Measurements from ENCODE around the gene SLC4A3. TPM values are rescaled to one million over a fixed set of nuclear protein-coding genes. Genes with fewer than 3 reads are reported as not detected.

The SLC4A3 gene
- total and polyA plus RNA-seq, 5 donors = 288 to 445 (median 344) TPM

DNA sequence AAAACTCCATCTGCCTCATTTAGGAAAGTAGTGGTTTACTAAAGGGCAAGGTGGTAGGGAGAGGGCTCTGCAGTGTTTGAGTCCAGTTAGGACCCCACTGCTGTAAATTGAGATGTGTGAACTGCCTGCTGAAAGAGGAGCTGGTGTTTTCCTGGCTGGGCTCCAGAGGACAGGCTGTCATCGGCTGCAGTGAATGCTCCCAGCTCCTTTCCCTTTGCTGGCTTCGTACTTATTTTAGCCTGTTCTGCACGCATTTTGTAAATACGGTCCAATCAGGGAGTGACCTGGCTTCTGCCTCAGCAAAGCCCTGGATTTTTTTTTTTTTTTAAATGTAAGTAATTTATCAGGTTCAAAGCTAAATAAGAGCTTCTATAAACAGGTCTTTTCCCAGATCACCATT, 37.5 kb downstream of the SLC4A3 start:
- H3K9me3 ChIP-seq (ENCODE audit: control insufficient read depth, low read length) = peaks cover 4% of the 10 kb centered on the region
- no peaks in the 10 kb centered on the region for H3K4me1 ChIP-seq (ENCODE audit: control insufficient read depth, insufficient read depth, low read length)
- peak overlapping the region; percentile 8 for H3K27ac ChIP-seq (ENCODE audit: low read length)
- peak; percentile 69 to 90 for ATAC-seq
- no peaks in the 10 kb centered on the region for H3K27me3 ChIP-seq (ENCODE audit: control insufficient read depth, insufficient read depth)
- intact Hi-C loops (cut with DNase I) = no loop called here
- H3K4me3 ChIP-seq (ENCODE audit: low read length) = no peak overlapping the region
- 16% methylated on average over 4 of the region's 4 CpGs for WGBS
- peak; percentile 78 to 92 (median 89) for DNase-seq

DNA sequence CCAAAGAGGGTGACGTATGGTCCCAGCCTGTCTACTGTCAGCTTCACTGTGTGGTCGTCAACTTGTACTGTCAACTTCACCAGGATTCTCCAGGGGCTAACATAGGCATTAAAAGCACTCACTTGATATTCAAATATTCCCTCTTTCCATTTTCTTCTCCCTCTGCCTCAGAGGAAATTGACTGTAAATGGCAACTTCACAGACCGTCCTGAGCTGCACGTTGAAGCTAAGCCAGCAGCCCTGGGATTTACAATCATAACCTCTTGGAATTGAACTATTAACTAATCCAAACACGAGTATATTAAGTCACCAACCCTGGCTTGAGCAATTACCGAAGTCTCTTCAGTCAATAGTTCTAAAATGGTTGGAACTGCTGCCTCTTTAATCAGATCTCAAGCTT, 38.5 kb downstream of the SLC4A3 start:
- Histone ChIP-seq H3K27me3 (ENCODE audit: control insufficient read depth, insufficient read depth) (no peaks in the 10 kb centered on the region), H3K4me1 (ENCODE audit: control insufficient read depth, insufficient read depth, low read length) (no peaks in the 10 kb centered on the region), H3K4me3 (ENCODE audit: low read length) (no peak overlapping the region), H3K9me3 (ENCODE audit: control insufficient read depth, low read length) (peaks cover 4% of the 10 kb centered on the region), H3K27ac (ENCODE audit: low read length) (no peak overlapping the region)
- ATAC-seq (no peak), DNase-seq (no peak)
- 47% methylated on average over 6 of the region's 6 CpGs for whole genome bisulfite sequencing
- intact Hi-C loops (cut with DNase I) = no loop called here

GRCh38 chr2:219668316-219668715, 40.9 kb downstream of the SLC4A3 start:
- Histone ChIP-seq H3K4me3 (ENCODE audit: low read length) (no peak overlapping the region), H3K9me3 (ENCODE audit: control insufficient read depth, low read length) (no peaks in the 10 kb centered on the region), H3K27ac (ENCODE audit: low read length) (no peak overlapping the region), H3K27me3 (ENCODE audit: control insufficient read depth, insufficient read depth) (no peaks in the 10 kb centered on the region), H3K4me1 (ENCODE audit: control insufficient read depth, insufficient read depth, low read length) (no peaks in the 10 kb centered on the region)
- intact Hi-C loops (cut with DNase I) = no loop called here
- 83% methylated on average over 15 of the region's 15 CpGs for WGBS
- no peak for ATAC-seq
- peak in 1 of 3 donors; percentile 27 for DNase-seq

- Histone ChIP-seq H3K4me3 (ENCODE audit: low read length) (no peak overlapping the region), H3K27me3 (ENCODE audit: control insufficient read depth, insufficient read depth) (no peaks in the 10 kb centered on the region), H3K4me1 (ENCODE audit: control insufficient read depth, insufficient read depth, low read length) (no peaks in the 10 kb centered on the region), H3K27ac (ENCODE audit: low read length) (no peak overlapping the region), H3K9me3 (ENCODE audit: control insufficient read depth, low read length) (no peaks in the 10 kb centered on the region)
- ATAC-seq (no peak), DNase-seq (no peak)
- 66% methylated on average over 6 of the region's 6 CpGs for WGBS
- intact Hi-C loops (cut with DNase I) = no loop called here
These were observed 43.0 kb downstream of the SLC4A3 start for GRCh38 chr2:219670386-219670785.

GRCh38 chr2:219671279-219671678, 43.8 kb downstream of the SLC4A3 start:
- no peak overlapping the region for H3K27ac ChIP-seq (ENCODE audit: low read length)
- whole genome bisulfite sequencing = 72% methylated on average over 5 of the region's 5 CpGs
- no peak overlapping the region for H3K4me3 ChIP-seq (ENCODE audit: low read length)
- no peaks in the 10 kb centered on the region for H3K9me3 ChIP-seq (ENCODE audit: control insufficient read depth, low read length)
- intact Hi-C loops (cut with DNase I) = no loop called here
- no peak for DNase-seq
- H3K27me3 ChIP-seq (ENCODE audit: control insufficient read depth, insufficient read depth) = no peaks in the 10 kb centered on the region
- no peak for ATAC-seq
- H3K4me1 ChIP-seq (ENCODE audit: control insufficient read depth, insufficient read depth, low read length) = no peaks in the 10 kb centered on the region

GRCh38 chr2:219672406-219672805, 45.0 kb downstream of the SLC4A3 start:
- DNase-seq (peak in 1 of 3 donors; percentile 33), ATAC-seq (no peak)
- intact Hi-C loops (cut with DNase I) = no loop called here
- Histone ChIP-seq H3K27me3 (ENCODE audit: control insufficient read depth, insufficient read depth) (no peaks in the 10 kb centered on the region), H3K4me1 (ENCODE audit: control insufficient read depth, insufficient read depth, low read length) (no peaks in the 10 kb centered on the region), H3K4me3 (ENCODE audit: low read length) (no peak overlapping the region), H3K9me3 (ENCODE audit: control insufficient read depth, low read length) (no peaks in the 10 kb centered on the region), H3K27ac (ENCODE audit: low read length) (no peak overlapping the region)
- WGBS = 87% methylated on average over 3 of the region's 3 CpGs

DNA sequence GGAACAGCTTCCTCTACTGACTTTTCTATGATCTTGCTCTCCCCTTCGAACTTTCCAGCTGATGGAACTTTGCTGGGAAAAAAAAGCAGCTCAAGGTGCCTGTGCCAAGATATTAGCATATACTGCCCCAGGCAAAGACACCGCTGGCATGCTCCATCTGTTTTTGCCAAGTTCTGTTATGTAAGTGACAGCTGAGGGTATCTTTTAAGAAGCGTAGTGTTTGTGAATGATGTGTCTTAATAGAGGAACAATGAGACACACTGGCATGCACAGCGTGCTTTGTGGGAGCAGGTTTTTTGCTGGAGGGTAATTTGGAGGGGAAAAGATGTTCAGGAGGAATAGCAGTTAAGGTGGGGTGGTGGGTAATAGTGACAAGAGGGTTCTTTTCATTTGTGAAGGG, 47.8 kb downstream of the SLC4A3 start:
- WGBS = 61% methylated on average over 4 of the region's 4 CpGs
- peak; percentile 64 to 69 for ATAC-seq
- H3K27ac ChIP-seq (ENCODE audit: low read length) = peak overlapping the region; percentile 26
- H3K9me3 ChIP-seq (ENCODE audit: control insufficient read depth, low read length) = no peaks in the 10 kb centered on the region
- no peaks in the 10 kb centered on the region for H3K27me3 ChIP-seq (ENCODE audit: control insufficient read depth, insufficient read depth)
- H3K4me3 ChIP-seq (ENCODE audit: low read length) = no peak overlapping the region
- no peaks in the 10 kb centered on the region for H3K4me1 ChIP-seq (ENCODE audit: control insufficient read depth, insufficient read depth, low read length)
- DNase-seq = no peak
- intact Hi-C loops (cut with DNase I) = no loop called here

DNA sequence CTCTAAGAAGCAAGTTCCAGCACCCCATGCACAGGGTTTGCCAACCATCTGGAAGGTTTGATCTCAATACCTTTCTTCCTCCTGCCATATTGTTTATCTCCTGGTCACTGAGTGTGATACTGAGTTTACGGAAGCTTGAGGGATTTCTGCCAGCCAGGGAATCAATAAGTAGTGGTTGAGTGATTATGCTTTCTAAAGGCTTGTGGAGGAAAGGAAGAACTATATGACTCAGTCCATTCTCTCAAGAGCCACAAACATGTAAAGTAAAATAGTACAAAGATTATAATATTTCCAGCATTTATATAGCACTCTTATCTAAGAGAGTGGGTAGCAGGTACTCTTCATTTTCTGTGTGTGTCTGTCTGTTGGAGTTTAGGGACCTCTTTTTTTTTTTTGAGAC, 49.2 kb downstream of the SLC4A3 start:
- no peaks in the 10 kb centered on the region for H3K27me3 ChIP-seq (ENCODE audit: control insufficient read depth, insufficient read depth)
- H3K9me3 ChIP-seq (ENCODE audit: control insufficient read depth, low read length) = no peaks in the 10 kb centered on the region
- no peak for ATAC-seq
- no peak overlapping the region for H3K4me3 ChIP-seq (ENCODE audit: low read length)
- DNase-seq = no peak
- H3K4me1 ChIP-seq (ENCODE audit: control insufficient read depth, insufficient read depth, low read length) = no peaks in the 10 kb centered on the region
- WGBS = 93% methylated on average over 1 of the region's 1 CpG
- H3K27ac ChIP-seq (ENCODE audit: low read length) = no peak overlapping the region
- intact Hi-C loops (cut with DNase I) = no loop called here

DNA sequence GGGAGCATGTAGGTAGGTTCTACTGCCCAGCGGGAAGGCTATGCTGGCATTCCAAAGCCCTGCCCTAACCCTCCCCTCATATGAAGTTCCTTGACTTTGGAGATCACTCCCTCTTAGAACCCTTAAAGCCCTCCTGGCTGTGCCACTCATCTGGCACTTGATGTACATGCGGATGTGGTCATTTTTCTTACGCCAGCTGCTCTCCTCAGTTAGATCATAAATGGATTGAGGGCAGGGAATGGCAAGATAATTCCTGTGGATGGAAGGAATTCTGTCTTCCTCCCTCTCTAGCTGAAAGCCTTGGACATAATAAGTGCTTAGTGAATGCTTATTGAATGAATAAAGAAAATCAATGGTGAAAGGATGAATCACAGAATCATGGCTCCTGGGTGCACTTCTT, 51.6 kb downstream of the SLC4A3 start:
- intact Hi-C loops (cut with DNase I) = no loop called here

DNA sequence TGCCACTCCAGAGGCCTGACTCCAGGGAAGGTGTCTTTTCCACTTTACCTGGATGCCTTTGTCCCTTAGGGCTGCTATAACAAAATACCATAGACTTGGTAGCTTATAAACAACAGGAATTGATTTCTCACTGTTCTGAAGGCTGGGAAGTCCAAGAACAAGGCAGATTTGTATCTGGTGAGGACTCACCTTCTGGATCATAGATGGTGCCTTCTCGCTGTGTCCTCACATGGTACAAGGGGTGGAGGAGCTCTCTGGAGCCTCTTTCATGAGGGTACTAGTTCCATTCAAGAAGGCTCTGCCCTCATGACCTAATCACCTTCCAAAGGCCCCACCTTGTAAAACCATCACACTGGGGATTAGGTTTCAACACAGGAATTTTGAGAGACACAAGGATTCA, 52.1 kb downstream of the SLC4A3 start:
- H3K27ac ChIP-seq (ENCODE audit: low read length) = no peak overlapping the region
- 96% methylated on average over 1 of the region's 1 CpG for WGBS
- intact Hi-C loops (cut with DNase I) = no loop called here
- H3K4me3 ChIP-seq (ENCODE audit: low read length) = no peak overlapping the region
- H3K27me3 ChIP-seq (ENCODE audit: control insufficient read depth, insufficient read depth) = no peaks in the 10 kb centered on the region
- no peak for ATAC-seq
- DNase-seq = no peak
- peaks cover 3% of the 10 kb centered on the region for H3K4me1 ChIP-seq (ENCODE audit: control insufficient read depth, insufficient read depth, low read length)
- H3K9me3 ChIP-seq (ENCODE audit: control insufficient read depth, low read length) = no peaks in the 10 kb centered on the region

More for the DNA sequence above, 51.6 kb downstream of the SLC4A3 start:
- no peak for DNase-seq
- Histone ChIP-seq H3K27me3 (ENCODE audit: control insufficient read depth, insufficient read depth) (no peaks in the 10 kb centered on the region), H3K4me1 (ENCODE audit: control insufficient read depth, insufficient read depth, low read length) (peaks cover 3% of the 10 kb centered on the region), H3K4me3 (ENCODE audit: low read length) (no peak overlapping the region), H3K27ac (ENCODE audit: low read length) (no peak overlapping the region), H3K9me3 (ENCODE audit: control insufficient read depth, low read length) (no peaks in the 10 kb centered on the region)
- 94% methylated on average over 3 of the region's 3 CpGs for WGBS
- no peak for ATAC-seq

DNA sequence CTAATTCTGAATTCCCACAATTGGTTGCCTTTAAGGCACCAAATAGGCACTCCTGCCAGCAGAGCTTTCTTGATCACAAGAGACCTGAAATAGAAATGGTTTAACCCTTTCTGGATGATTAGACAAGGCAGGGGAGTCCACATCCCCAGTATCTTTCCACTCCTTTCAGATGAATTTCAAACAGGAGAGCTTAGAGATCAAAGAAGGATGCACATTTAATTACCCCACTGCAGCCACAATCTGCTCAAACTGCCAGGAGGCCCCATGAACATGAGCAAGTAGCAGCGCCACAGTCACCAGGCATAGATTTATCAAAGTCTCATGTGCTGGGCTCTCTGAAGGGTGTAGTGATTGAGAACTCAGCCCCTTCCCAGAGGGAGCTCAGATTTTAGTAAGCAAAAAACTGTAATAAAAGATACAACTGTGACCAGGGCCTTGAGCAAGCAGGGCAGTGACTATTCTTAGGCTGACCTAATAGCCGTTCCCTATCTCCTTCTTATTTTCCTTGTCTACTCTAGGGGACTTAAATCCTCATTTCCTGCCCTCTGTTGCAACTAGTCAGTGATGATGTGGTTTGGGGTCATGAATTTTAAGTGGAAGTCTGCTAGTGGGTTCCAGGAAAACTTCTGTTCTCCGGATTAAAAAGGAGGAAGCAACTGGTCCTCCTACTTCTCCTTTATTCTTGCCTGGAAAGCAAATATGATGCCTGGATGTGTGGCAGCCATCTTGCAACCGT, 53.7 kb downstream of the SLC4A3 start:
- WGBS = 68% methylated on average over 4 of the region's 4 CpGs
- Histone ChIP-seq H3K4me1 (ENCODE audit: control insufficient read depth, insufficient read depth, low read length) (peaks cover 3% of the 10 kb centered on the region), H3K27ac (ENCODE audit: low read length) (no peak overlapping the region), H3K9me3 (ENCODE audit: control insufficient read depth, low read length) (no peaks in the 10 kb centered on the region), H3K4me3 (ENCODE audit: low read length) (no peak overlapping the region), H3K27me3 (ENCODE audit: control insufficient read depth, insufficient read depth) (no peaks in the 10 kb centered on the region)
- intact Hi-C loops (cut with DNase I) = loop anchor here in 1 of 4 donors (10.0 kb wide), 1 partner anchor 76 kb away; no protein-coding TSS in a partner anchor
- ATAC-seq (peak in 1 of 2 donors; percentile 16), DNase-seq (no peak)

Data from right cardiac atrium (tissue), 5 donors.